Trophoblast cell (in vitro differentiated cells and primary cell): ENCODE results near the gene PRKAG3.

ENCODE experiments used
- DNase-seq, 2 donors: peaks; one replicate each; pipeline ENCODE4 v3.0.0-alpha.2; 2016
- H2AFZ ChIP-seq: 2 replicates; pipeline ENCODE4 v1.6.1; 2013; ENCODE audit warnings: low read length, moderate library complexity, mild to moderate bottlenecking; ENCODE audit not compliant: insufficient read depth, poor library complexity
- H2AK5ac ChIP-seq: 2 replicates; pipeline ENCODE4 v1.6.1; 2013; ENCODE audit warnings: mild to moderate bottlenecking, low read length
- H2BK120ac ChIP-seq: 2 replicates; pipeline ENCODE4 v1.6.1; 2013; ENCODE audit warnings: low read length, mild to moderate bottlenecking, moderate library complexity; ENCODE audit not compliant: insufficient read depth, poor library complexity
- H2BK12ac ChIP-seq: 2 replicates; pipeline ENCODE4 v1.6.1; 2013; ENCODE audit warnings: mild to moderate bottlenecking, low read length, moderate library complexity
- H2BK5ac ChIP-seq: 2 replicates; pipeline ENCODE4 v1.6.1; 2013; ENCODE audit warnings: low read length, low read depth, moderate library complexity, mild to moderate bottlenecking; ENCODE audit not compliant: poor library complexity
- H3K14ac ChIP-seq: 2 replicates; pipeline ENCODE4 v1.6.1; 2013; ENCODE audit warnings: mild to moderate bottlenecking, low read length
- H3K18ac ChIP-seq: 2 replicates; pipeline ENCODE4 v1.6.1; 2013; ENCODE audit warnings: mild to moderate bottlenecking, low read length
- H3K23ac ChIP-seq: 2 replicates; pipeline ENCODE4 v1.6.1; 2013; ENCODE audit warnings: low read length
- H3K27ac ChIP-seq: 2 replicates; pipeline ENCODE4 v1.5.1; 2013; ENCODE audit warnings: low read depth, mild to moderate bottlenecking, inconsistent platforms, low read length, moderate library complexity
- H3K27me3 ChIP-seq: 2 replicates; pipeline ENCODE4 v1.6.1; 2013; ENCODE audit warnings: inconsistent platforms, mild to moderate bottlenecking, low read length, moderate library complexity; ENCODE audit not compliant: insufficient read depth
- H3K36me3 ChIP-seq, 2 experiments: 1 replicate in 1 of 2; 2 replicates in 1 of 2; pipeline ENCODE4 v1.6.1; 2013; ENCODE audit warnings: low read length in 2 of 2, mild to moderate bottlenecking in 2 of 2, moderate library complexity in 1 of 2; ENCODE audit not compliant: insufficient read depth in 2 of 2, control insufficient read depth in 1 of 2
- H3K4ac ChIP-seq: 2 replicates; pipeline ENCODE4 v1.6.1; 2013; ENCODE audit warnings: low read depth, mild to moderate bottlenecking, low read length, moderate library complexity
- H3K4me1 ChIP-seq, 2 experiments: 1 replicate in 1 of 2; 2 replicates in 1 of 2; pipeline ENCODE4 v1.6.1; 2013; ENCODE audit warnings: low read length in 2 of 2, mild to moderate bottlenecking in 2 of 2, moderate library complexity in 1 of 2; ENCODE audit not compliant: insufficient read depth in 2 of 2, control insufficient read depth in 1 of 2
- H3K4me2 ChIP-seq: 2 replicates; pipeline ENCODE4 v1.6.1; 2013; ENCODE audit warnings: inconsistent platforms, mild to moderate bottlenecking, low read length, moderate library complexity
- H3K4me3 ChIP-seq: 2 replicates; pipeline ENCODE4 v1.5.1; 2013; ENCODE audit warnings: mild to moderate bottlenecking, low read depth, low read length, inconsistent platforms
- H3K79me1 ChIP-seq: one replicate; pipeline ENCODE4 v1.6.1; 2013; ENCODE audit warnings: low read length
- H3K79me2 ChIP-seq: 2 replicates; pipeline ENCODE4 v1.6.1; 2013; ENCODE audit warnings: low read length, mild to moderate bottlenecking; ENCODE audit not compliant: control insufficient read depth, insufficient read depth, poor library complexity
- H3K9ac ChIP-seq: 2 replicates; pipeline ENCODE4 v1.6.1; 2013; ENCODE audit warnings: mild to moderate bottlenecking, low read length
- H3K9me3 ChIP-seq: 2 replicates; pipeline ENCODE4 v1.6.1; 2013; ENCODE audit warnings: low read depth, mild to moderate bottlenecking, control low read depth, inconsistent platforms, low read length; ENCODE audit not compliant: insufficient read depth
- H4K12ac ChIP-seq: 2 replicates; pipeline ENCODE4 v1.6.1; 2013; ENCODE audit warnings: low read depth, mild to moderate bottlenecking, low read length, moderate library complexity
- H4K8ac ChIP-seq: 2 replicates; pipeline ENCODE4 v1.6.1; 2013; ENCODE audit warnings: low read depth, mild to moderate bottlenecking, low read length, moderate library complexity
- H4K91ac ChIP-seq: one replicate; pipeline ENCODE4 v1.6.1; 2013; ENCODE audit warnings: low read depth, mild to moderate bottlenecking, low read length, moderate library complexity
- WGBS: extraction: QIAGEN DNeasy Blood & Tissue Kit; methylation state at CpG from one replicate; pipeline ENCODE4 v1.1.7; 2013; ENCODE audit warnings: missing lambda C conversion rate; ENCODE audit not compliant: insufficient read length, insufficient coverage; ENCODE audit errors: extremely low coverage; 5-methylcytosine and 5-hydroxymethylcytosine counted together

PRKAG3 gene

DNA sequence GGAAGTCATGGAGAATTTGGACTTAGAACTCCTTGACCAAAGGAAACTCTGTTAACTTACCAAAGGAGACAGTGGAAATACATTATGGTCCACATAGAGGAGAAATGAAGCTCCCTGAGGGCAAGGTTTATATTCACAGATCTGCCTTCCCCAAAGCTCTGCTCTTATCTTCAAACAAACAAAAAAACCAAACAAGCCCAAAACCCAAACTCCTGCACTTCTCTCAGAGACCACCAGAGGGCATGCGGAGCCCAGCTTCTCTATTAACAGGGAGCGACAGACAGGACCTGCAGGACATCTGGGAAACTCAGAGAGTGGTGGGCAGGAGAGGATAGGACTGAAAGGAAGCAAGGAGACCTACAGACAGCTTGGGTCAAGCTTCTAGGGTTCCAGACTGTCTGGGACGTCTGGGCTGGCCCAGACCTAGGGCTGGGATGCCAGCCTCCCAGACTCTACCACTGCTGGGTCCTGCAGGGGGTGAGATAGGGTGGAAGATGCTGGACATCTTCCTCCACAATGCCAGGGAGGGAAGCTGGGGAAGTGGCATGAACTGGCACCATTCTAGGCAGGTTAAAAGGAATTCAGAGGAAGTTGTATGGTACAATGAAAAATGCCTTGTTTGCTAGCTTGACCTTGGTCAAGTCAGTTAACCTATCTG is 45.1 kb upstream of the PRKAG3 start:
- H2BK5ac ChIP-seq = no peak overlapping the region
- H2AFZ ChIP-seq = no peak overlapping the region
- no peak overlapping the region for H2BK120ac ChIP-seq
- H3K18ac ChIP-seq = no peak overlapping the region
- no peak overlapping the region for H3K27ac ChIP-seq
- no peak overlapping the region for H2AK5ac ChIP-seq
- no peak overlapping the region for H3K4me2 ChIP-seq
- no peak overlapping the region for H4K8ac ChIP-seq
- no peaks in the 10 kb centered on the region for H3K79me2 ChIP-seq
- H3K27me3 ChIP-seq = peaks cover 24% of the 10 kb centered on the region
- peaks cover 9% of the 10 kb centered on the region for H3K9me3 ChIP-seq
- H3K4me1 ChIP-seq = peaks cover 36 to 37% of the 10 kb centered on the region in 2 experiments
- H3K14ac ChIP-seq = no peak overlapping the region
- peaks cover 14 to 16% of the 10 kb centered on the region in 2 experiments for H3K36me3 ChIP-seq
- H4K91ac ChIP-seq = no peak overlapping the region
- peak; percentile 64 to 87 for DNase-seq
- H4K12ac ChIP-seq = no peak overlapping the region
- no CpG with 5 or more reads among the region's 3 CpGs for whole genome bisulfite sequencing
- no peaks in the 10 kb centered on the region for H3K79me1 ChIP-seq
- no peak overlapping the region for H3K23ac ChIP-seq
- no peak overlapping the region for H3K9ac ChIP-seq
- no peak overlapping the region for H2BK12ac ChIP-seq
- no peak overlapping the region for H3K4ac ChIP-seq
- no peak overlapping the region for H3K4me3 ChIP-seq

DNA sequence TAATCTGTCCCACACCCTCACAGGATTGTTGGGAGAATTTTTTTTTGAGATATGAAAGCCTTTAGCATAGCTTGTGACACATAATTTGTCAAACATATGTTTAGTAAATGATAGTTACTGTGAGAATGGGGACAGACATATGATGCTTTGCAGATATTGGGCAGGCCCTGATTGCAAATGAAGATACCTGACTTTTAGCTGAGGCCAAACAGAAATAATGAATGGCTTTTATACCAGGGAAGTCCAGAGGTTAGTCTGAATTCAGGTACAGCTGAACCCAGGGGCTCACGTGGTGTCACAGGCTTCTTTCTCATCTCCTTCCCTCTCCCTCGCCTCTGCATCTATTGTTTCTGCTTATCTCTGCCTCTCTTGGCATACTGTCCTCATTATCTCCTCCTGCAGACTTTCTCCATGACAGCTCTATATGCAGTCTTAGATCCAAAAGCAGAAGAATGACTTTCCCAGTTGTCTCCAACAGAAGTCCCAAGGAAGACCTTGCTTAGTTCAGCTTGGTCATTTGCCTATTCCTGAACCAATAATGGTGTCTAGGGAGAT is 44.2 kb upstream of the PRKAG3 start:
- Histone ChIP-seq H3K23ac (no peak overlapping the region), H2AFZ (no peak overlapping the region), H3K9me3 (peaks cover 6% of the 10 kb centered on the region), H4K8ac (no peak overlapping the region), H3K4me3 (no peak overlapping the region), H2BK120ac (no peak overlapping the region), H3K4ac (no peak overlapping the region), H3K36me3 (peaks cover 18 to 19% of the 10 kb centered on the region in 2 experiments), H4K91ac (no peak overlapping the region), H3K18ac (no peak overlapping the region), H3K14ac (no peak overlapping the region), H3K9ac (no peak overlapping the region), H3K79me2 (no peaks in the 10 kb centered on the region), H3K4me1 (peaks cover 38 to 39% of the 10 kb centered on the region in 2 experiments), H3K4me2 (no peak overlapping the region), H2AK5ac (no peak overlapping the region), H3K27ac (no peak overlapping the region), H2BK12ac (no peak overlapping the region), H3K79me1 (no peaks in the 10 kb centered on the region), H2BK5ac (no peak overlapping the region), H3K27me3 (peaks cover 15% of the 10 kb centered on the region), H4K12ac (no peak overlapping the region)
- no peak for DNase-seq
- no CpG with 5 or more reads among the region's 2 CpGs for WGBS

DNA sequence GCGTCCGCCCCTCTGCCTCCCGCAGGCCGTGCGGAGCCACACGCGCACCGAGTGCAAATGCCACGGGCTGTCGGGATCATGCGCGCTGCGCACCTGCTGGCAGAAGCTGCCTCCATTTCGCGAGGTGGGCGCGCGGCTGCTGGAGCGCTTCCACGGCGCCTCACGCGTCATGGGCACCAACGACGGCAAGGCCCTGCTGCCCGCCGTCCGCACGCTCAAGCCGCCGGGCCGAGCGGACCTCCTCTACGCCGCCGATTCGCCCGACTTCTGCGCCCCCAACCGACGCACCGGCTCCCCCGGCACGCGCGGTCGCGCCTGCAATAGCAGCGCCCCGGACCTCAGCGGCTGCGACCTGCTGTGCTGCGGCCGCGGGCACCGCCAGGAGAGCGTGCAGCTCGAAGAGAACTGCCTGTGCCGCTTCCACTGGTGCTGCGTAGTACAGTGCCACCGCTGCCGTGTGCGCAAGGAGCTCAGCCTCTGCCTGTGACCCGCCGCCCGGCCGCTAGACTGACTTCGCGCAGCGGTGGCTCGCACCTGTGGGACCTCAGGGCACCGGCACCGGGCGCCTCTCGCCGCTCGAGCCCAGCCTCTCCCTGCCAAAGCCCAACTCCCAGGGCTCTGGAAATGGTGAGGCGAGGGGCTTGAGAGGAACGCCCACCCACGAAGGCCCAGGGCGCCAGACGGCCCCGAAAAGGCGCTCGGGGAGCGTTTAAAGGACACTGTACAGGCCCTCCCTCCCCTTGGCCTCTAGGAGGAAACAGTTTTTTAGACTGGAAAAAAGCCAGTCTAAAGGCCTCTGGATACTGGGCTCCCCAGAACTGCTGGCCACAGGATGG is 42.0 kb upstream of the PRKAG3 start:
- H3K4ac ChIP-seq = no peak overlapping the region
- H4K8ac ChIP-seq = no peak overlapping the region
- H4K12ac ChIP-seq = no peak overlapping the region
- peaks cover 3% of the 10 kb centered on the region for H3K9me3 ChIP-seq
- no peaks in the 10 kb centered on the region for H3K79me1 ChIP-seq
- H2BK12ac ChIP-seq = no peak overlapping the region
- peaks cover 25 to 26% of the 10 kb centered on the region in 2 experiments for H3K4me1 ChIP-seq
- no peak for DNase-seq
- peaks cover 20 to 22% of the 10 kb centered on the region in 2 experiments for H3K36me3 ChIP-seq
- no peak overlapping the region for H3K23ac ChIP-seq
- H3K27me3 ChIP-seq = no peaks in the 10 kb centered on the region
- H3K79me2 ChIP-seq = no peaks in the 10 kb centered on the region
- H2BK120ac ChIP-seq = no peak overlapping the region
- no peak overlapping the region for H2BK5ac ChIP-seq
- H2AFZ ChIP-seq = no peak overlapping the region
- no peak overlapping the region for H3K14ac ChIP-seq
- H3K27ac ChIP-seq = no peak overlapping the region
- no CpG with 5 or more reads among the region's 86 CpGs for WGBS
- H2AK5ac ChIP-seq = no peak overlapping the region
- H3K9ac ChIP-seq = no peak overlapping the region
- no peak overlapping the region for H3K18ac ChIP-seq
- H3K4me2 ChIP-seq = no peak overlapping the region
- H4K91ac ChIP-seq = no peak overlapping the region
- no peak overlapping the region for H3K4me3 ChIP-seq

DNA sequence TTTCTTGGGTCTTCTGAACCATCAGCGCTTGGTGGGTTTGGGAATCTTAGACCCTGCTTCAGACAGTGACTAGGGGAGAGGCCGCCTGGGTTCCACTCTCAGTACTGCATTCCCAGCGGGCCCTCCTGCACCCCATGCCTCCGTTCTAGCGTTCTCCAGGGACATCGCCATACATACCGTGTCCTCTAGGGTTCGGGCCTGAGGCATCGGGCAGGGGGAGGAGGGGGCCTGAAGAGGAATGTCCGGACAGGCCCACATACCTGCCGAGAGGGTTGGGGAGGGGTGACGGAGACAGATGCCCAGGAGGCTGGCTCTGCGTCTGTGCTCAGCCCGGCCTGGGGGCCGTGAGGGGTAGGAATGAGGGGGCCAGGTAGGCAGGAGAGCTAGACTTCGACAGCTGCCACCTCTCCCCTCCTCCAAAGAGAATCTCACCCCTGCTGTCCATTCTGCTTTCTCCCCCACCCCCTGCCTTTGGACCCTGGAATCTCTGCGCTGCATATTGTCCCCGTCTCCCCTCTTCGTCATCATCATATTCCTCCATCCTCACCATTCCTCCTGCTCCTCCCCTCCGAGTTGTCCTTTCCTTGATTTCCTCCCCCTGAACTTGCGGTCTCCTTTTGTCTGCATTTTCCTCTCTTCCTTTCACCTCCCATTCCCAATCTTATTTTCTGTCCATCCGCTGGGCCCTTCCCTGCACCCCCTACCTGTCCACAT is 41.2 kb upstream of the PRKAG3 start:
- H3K9ac ChIP-seq = no peak overlapping the region
- no peak overlapping the region for H3K4ac ChIP-seq
- no CpG with 5 or more reads among the region's 22 CpGs for WGBS
- no peak overlapping the region for H3K23ac ChIP-seq
- H3K36me3 ChIP-seq = peaks cover 20 to 22% of the 10 kb centered on the region in 2 experiments
- no peaks in the 10 kb centered on the region for H3K79me1 ChIP-seq
- no peak overlapping the region for H4K91ac ChIP-seq
- H3K4me3 ChIP-seq = no peak overlapping the region
- H3K14ac ChIP-seq = no peak overlapping the region
- no peak overlapping the region for H2BK120ac ChIP-seq
- H2BK12ac ChIP-seq = no peak overlapping the region
- H2AK5ac ChIP-seq = no peak overlapping the region
- H3K4me1 ChIP-seq = peaks cover 20 to 30% of the 10 kb centered on the region in 2 experiments
- no peak overlapping the region for H2AFZ ChIP-seq
- no peak overlapping the region for H4K12ac ChIP-seq
- no peak for DNase-seq
- no peaks in the 10 kb centered on the region for H3K79me2 ChIP-seq
- H3K4me2 ChIP-seq = no peak overlapping the region
- no peak overlapping the region for H2BK5ac ChIP-seq
- no peak overlapping the region for H3K27ac ChIP-seq
- no peak overlapping the region for H3K18ac ChIP-seq
- H3K27me3 ChIP-seq = no peaks in the 10 kb centered on the region
- H3K9me3 ChIP-seq = peaks cover 3% of the 10 kb centered on the region
- no peak overlapping the region for H4K8ac ChIP-seq
